Adipocyte (in vitro differentiated cells): Measurements from ENCODE around the gene PRELID2.

Experiments
- DNase-seq: peaks from one replicate; pipeline ENCODE4 v3.0.0-alpha.2; 2015; ENCODE audit warnings: low read depth
- H3K27me3 ChIP-seq: replicated peaks from 2 replicates; pipeline ENCODE4 v1.7.0; 2013; ENCODE audit warnings: mild to moderate bottlenecking, low read length, moderate library complexity; ENCODE audit not compliant: control insufficient read depth, insufficient read depth
- H3K36me3 ChIP-seq: 2 replicates; pipeline ENCODE4 v1.7.0; 2013; ENCODE audit warnings: low read length, mild to moderate bottlenecking, moderate library complexity; ENCODE audit not compliant: control insufficient read depth, insufficient read depth, severe bottlenecking
- H3K4me1 ChIP-seq: 2 replicates; pipeline ENCODE4 v1.7.0; 2013; ENCODE audit warnings: mild to moderate bottlenecking, low read length, moderate library complexity; ENCODE audit not compliant: control insufficient read depth, insufficient read depth
- H3K4me3 ChIP-seq: 2 replicates; pipeline ENCODE4 v1.7.0; 2013; ENCODE audit warnings: mild to moderate bottlenecking, low read length, moderate library complexity
- H3K9ac ChIP-seq: 2 replicates; pipeline ENCODE4 v1.7.0; 2013; ENCODE audit warnings: mild to moderate bottlenecking, low read length, moderate library complexity
- H3K9me3 ChIP-seq: 2 replicates; pipeline ENCODE4 v1.7.0; 2013; ENCODE audit warnings: mild to moderate bottlenecking, low read length, moderate library complexity; ENCODE audit not compliant: control insufficient read depth

PRELID2 gene

DNA sequence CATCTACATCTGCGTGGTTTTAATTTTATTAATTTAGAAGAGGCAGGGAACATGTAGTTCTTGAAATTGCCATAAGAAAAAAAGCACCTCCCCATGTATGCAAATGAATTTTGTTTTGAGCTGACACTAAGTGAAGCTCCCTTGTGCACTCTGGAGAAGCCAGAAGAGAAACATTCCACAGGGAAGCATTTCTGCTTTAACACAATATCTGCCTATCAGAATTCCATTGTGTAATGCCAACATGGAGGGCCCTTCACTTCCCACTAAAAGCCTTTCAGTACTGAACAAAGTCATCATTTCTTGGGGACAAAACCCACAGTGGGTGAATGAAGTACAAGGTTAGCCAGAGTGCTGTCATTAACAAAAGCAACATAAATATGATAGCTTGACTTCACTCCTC, 59.7 kb downstream of the PRELID2 start:
- peak overlapping the region; percentile 26 for H3K4me3 ChIP-seq
- peak; percentile 50 for DNase-seq
- H3K36me3 ChIP-seq, result no peaks in the 10 kb centered on the region
- H3K9me3 ChIP-seq, result no peaks in the 10 kb centered on the region
- H3K27me3 ChIP-seq, result no peaks in the 10 kb centered on the region
- peaks cover 22% of the 10 kb centered on the region for H3K4me1 ChIP-seq
- H3K9ac ChIP-seq, result peak overlapping the region; percentile 43

DNA sequence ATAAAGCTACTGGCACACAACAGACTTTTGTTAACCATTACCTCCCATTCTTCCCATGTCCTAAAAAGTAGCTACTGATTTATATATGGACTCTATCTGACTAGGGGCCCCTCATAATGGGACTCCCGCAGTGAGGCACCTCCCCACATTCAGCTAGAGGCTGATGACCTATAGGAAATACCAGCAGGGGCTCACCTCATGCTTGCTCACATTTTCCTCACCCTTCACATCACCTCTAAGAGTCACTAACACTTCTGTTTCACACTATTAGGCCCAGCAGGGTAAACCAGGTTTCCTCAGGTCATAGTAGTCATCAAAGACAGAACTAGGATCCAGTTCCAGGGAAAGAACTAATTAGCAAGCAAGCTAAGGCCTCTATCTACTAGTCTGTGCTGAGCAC, 60.7 kb downstream of the PRELID2 start:
- no peaks in the 10 kb centered on the region for H3K36me3 ChIP-seq
- peaks cover 22% of the 10 kb centered on the region for H3K4me1 ChIP-seq
- H3K4me3 ChIP-seq, result no peak overlapping the region
- H3K27me3 ChIP-seq, result no peaks in the 10 kb centered on the region
- H3K9me3 ChIP-seq, result no peaks in the 10 kb centered on the region
- no peak for DNase-seq
- H3K9ac ChIP-seq, result no peak overlapping the region

DNA sequence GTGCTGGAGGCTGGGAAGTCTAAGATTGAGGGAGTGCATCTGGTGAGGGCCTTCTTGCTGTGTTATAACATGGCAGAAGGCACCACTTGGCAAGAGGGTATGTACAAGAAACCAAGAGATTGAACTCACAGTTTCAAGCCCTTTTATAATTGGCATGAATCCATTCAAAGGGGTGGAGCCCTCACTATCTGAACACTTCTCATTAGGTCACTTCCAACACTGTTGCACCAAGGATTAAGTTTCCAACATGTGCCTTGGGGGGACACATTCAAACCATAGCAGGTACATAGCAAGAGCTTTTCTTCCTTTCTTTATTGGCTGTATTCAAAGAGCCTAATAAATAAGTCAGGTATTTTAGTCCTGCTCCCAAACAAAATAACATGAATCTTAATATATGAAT, 62.7 kb downstream of the PRELID2 start:
- peaks cover 22% of the 10 kb centered on the region for H3K4me1 ChIP-seq
- H3K36me3 ChIP-seq, result no peaks in the 10 kb centered on the region
- H3K4me3 ChIP-seq, result no peak overlapping the region
- no peak for DNase-seq
- no peaks in the 10 kb centered on the region for H3K27me3 ChIP-seq
- no peaks in the 10 kb centered on the region for H3K9me3 ChIP-seq
- H3K9ac ChIP-seq, result no peak overlapping the region

DNA sequence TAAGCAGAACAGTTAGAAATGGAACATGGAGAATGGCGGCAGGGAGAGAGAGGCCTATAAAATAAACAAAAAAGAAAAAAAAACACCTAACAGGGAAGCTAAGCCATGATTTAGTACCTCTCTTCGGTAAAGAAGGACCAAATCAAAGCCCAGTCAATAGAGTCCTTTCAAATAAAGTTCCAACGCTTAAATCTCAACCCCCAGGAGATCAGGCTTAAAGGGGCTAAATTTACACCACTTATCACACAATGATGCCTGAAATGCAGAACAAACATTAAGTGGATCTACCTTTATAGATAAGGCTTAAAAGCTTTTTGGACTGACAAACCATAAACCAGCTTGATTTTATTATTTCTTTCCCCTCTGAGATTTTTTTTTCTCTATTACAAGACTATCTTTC, 66.3 kb downstream of the PRELID2 start:
- Histone ChIP-seq H3K36me3 (no peaks in the 10 kb centered on the region), H3K27me3 (no peaks in the 10 kb centered on the region), H3K9me3 (no peaks in the 10 kb centered on the region), H3K9ac (no peak overlapping the region), H3K4me3 (no peak overlapping the region), H3K4me1 (no peaks in the 10 kb centered on the region)
- DNase-seq, result no peak

DNA sequence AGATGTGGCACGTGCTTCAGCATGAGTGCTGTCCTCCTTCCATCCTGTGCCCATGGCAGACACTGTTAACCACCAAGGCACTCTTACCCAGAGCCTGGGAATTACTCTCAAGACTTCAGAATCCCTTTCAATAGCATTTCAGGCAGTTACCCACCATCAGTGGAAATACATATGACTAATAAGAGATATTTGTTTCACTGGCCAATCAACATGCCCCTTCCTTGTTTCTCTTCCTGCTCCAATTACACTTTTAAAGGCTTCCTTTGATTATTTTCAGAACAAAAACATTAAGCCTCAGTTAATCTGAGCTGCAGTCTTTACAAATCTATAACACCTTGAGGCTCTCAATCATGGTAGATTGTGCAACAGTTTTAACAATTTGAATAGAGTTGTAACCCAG, 70.8 kb downstream of the PRELID2 start:
- H3K4me3 ChIP-seq, result no peak overlapping the region
- H3K27me3 ChIP-seq, result no peaks in the 10 kb centered on the region
- no peaks in the 10 kb centered on the region for H3K4me1 ChIP-seq
- H3K9ac ChIP-seq, result no peak overlapping the region
- no peak for DNase-seq
- no peaks in the 10 kb centered on the region for H3K9me3 ChIP-seq
- H3K36me3 ChIP-seq, result no peaks in the 10 kb centered on the region

DNA sequence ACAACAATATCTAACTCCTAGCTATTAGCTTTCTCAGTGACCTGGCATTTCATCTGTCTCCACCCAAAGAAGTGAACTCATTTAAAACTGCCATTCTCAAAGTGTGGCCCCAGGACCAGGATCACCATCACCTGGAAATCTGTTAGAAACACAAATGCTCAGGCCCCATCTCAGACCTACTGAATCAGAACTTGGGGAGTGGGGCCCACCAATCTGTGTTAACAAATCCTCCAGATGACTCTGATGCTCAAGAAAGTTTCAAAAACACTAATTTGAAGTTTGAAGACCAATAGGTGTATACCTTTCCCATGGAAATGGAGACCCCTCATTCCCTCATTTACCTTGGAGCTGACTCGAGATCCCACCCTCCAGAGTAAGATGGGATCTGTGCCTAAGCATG, 72.3 kb downstream of the PRELID2 start:
- Histone ChIP-seq H3K27me3 (no peaks in the 10 kb centered on the region), H3K9me3 (no peaks in the 10 kb centered on the region), H3K4me1 (no peaks in the 10 kb centered on the region), H3K9ac (no peak overlapping the region), H3K36me3 (no peaks in the 10 kb centered on the region), H3K4me3 (no peak overlapping the region)
- DNase-seq, result no peak

DNA sequence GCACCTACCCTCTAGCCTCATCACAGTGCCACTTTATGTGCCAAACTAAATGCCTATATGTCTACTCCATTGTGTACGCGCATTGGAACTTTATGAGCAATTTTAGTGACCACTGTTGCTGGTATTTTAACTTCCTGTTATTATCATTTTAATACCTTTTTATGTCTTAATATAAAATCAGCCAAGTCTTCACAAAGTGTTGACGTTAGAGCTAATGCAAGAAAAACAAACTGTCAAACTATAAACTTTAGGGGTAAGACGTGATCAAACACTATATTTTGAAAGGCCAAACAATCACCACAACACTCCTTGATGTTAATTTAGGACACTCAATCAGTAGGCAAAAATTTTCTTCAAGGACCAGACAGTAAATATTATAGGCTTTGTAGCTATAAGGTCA, 73.9 kb downstream of the PRELID2 start:
- Histone ChIP-seq H3K27me3 (no peaks in the 10 kb centered on the region), H3K36me3 (no peaks in the 10 kb centered on the region), H3K4me3 (no peak overlapping the region), H3K4me1 (no peaks in the 10 kb centered on the region), H3K9ac (no peak overlapping the region), H3K9me3 (no peaks in the 10 kb centered on the region)
- no peak for DNase-seq

DNA sequence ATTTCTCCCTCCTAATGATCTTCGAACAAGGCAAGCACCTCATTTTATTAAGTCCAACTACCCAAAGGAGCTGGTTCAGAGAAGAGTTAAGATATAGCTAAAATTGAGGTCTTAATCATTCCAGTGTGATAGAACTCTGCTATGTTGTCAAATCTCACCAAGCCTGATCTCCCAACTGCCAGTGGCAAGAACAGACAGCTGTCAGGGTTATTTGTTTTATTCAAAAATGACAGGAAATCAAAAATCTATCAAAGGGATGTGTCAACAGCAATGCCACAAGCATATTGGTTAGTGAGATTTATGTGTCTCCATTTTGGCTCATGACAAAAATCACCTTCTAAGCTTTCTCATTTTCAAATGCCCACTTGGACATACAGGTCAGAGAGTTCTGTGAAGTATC, 74.5 kb downstream of the PRELID2 start:
- H3K9me3 ChIP-seq, result no peaks in the 10 kb centered on the region
- no peak overlapping the region for H3K9ac ChIP-seq
- DNase-seq, result no peak
- H3K36me3 ChIP-seq, result no peaks in the 10 kb centered on the region
- no peaks in the 10 kb centered on the region for H3K4me1 ChIP-seq
- H3K27me3 ChIP-seq, result no peaks in the 10 kb centered on the region
- H3K4me3 ChIP-seq, result no peak overlapping the region

DNA sequence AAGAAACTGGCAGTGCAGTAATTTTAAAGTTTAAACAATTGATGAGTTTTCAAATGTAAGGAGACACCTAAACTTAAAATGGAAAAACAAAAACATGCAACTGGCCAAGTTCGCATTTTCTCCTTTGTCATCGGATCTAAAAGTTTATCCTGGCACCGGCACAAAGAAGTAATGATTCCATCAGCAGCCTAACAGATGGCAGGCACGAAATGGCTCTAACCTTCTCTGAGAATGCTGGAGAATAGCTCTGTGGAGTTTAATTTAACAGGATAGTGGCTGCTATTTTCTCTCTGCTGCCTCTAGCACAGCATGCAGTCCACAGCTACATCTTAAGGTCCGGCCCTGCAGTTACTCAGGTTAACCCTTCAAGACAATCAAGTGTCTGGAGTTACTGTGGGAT, 82.2 kb downstream of the PRELID2 start:
- H3K4me3 ChIP-seq, result no peak overlapping the region

DNA sequence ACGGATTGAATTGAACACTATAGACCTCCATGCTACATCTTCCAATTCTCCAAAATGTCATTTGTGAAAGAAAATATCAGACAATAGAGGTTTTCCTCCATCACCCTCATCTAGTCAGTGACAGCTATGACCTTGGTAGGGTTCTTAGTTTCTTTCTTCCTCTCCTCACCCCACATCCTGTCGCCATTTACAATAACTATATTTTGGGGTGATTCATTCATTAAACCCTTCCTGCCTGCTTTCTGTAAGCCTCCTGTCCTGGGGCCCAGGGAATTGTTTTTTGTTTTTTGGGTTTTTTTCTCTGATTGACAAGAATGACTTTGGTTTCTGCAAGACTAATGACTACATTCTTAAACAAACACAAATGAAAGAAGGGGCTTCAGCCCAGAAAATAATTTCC, 82.6 kb downstream of the PRELID2 start:
- no peaks in the 10 kb centered on the region for H3K36me3 ChIP-seq
- H3K27me3 ChIP-seq, result no peaks in the 10 kb centered on the region
- peak; percentile 23 for DNase-seq
- H3K4me1 ChIP-seq, result peaks cover 15% of the 10 kb centered on the region
- no peak overlapping the region for H3K9ac ChIP-seq
- no peak overlapping the region for H3K4me3 ChIP-seq
- peaks cover 9% of the 10 kb centered on the region for H3K9me3 ChIP-seq

More for the DNA sequence above, 82.2 kb downstream of the PRELID2 start:
- Histone ChIP-seq H3K27me3 (no peaks in the 10 kb centered on the region), H3K4me1 (peaks cover 15% of the 10 kb centered on the region), H3K36me3 (no peaks in the 10 kb centered on the region), H3K9me3 (peaks cover 9% of the 10 kb centered on the region), H3K9ac (no peak overlapping the region)
- peak; percentile 74 for DNase-seq

DNA sequence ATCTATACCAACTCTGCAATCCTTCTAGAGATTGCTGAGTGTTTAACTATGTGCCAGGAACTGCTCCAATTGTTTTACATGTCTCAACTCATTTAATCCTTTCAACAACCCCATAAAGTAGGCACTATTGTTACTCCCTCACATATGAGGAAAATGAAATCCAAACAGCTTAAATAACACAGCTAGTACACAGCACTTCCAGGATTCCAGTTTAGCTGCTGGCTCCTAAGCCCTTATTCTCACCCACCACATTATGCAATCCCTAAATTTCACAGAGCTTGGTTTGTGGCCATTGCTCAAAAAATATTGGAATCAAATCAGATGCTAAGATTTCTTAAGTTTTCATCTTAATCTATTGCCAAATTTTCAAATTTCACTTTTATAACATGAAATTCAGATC, 84.9 kb downstream of the PRELID2 start:
- Histone ChIP-seq H3K36me3 (no peaks in the 10 kb centered on the region), H3K9me3 (peaks cover 9% of the 10 kb centered on the region), H3K9ac (no peak overlapping the region), H3K27me3 (no peaks in the 10 kb centered on the region), H3K4me1 (peaks cover 15% of the 10 kb centered on the region), H3K4me3 (no peak overlapping the region)
- peak; percentile 72 for DNase-seq

DNA sequence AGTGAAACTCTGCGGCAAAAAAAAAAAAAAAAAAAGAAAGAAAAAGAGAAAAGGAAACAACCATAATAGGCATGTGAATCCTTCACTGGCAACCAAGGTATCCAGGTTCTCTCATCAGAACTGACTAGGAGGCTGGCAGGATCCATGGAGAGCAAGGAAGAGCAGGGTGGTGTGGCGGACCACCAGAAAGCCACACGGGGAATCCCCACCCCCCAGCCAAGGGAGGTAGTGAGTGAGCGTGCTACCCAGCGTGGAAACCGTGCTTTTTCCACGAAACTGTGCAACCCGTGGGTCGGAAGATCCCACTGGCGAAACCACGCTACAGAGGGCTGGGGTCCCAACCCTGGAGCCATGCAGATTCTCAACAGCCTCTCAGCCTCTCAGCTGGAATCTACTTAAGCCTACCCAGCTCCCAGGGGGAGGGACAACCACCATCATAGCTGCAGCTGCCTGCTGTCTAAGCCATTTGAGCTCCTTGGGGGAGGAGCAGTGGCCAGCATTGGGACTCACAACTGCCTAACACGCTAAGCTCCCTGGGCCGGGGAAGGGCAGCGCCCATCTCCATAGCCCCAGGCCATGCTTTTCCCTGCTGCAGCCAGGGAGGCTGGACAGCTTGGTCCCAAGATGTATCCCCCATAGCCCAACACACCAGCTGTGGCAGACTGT, 91.6 kb downstream of the PRELID2 start:
- H3K36me3 ChIP-seq, result no peaks in the 10 kb centered on the region
- H3K9me3 ChIP-seq, result peaks cover 13% of the 10 kb centered on the region
- no peak for DNase-seq

More for the DNA sequence above, 91.6 kb downstream of the PRELID2 start:
- Histone ChIP-seq H3K27me3 (no peaks in the 10 kb centered on the region), H3K4me1 (no peaks in the 10 kb centered on the region), H3K9ac (no peak overlapping the region), H3K4me3 (no peak overlapping the region)
